Thyroid gland (tissue), 4 donors: ENCODE results near the gene STK10.

Source experiments
- CTCF ChIP-seq, 6 experiments: fragments of 200-600 bp in 3 of 6; fragments of 450-650 bp in 3 of 6; sonication (generic) in 3 of 6; IDR thresholded peaks; one replicate each; pipeline ENCODE4 v1.5.1; 2016 to 2019; ENCODE audit warnings: antibody characterized with exemption in 6 of 6, mild to moderate bottlenecking in 2 of 6, inconsistent platforms in 1 of 6, moderate library complexity in 1 of 6
- POLR2A ChIP-seq, 2 donors: fragments of 450-650 bp; IDR thresholded peaks; one replicate each; pipeline ENCODE4 v1.6.1; 2017; ENCODE audit warnings: antibody characterized with exemption in 2 of 2, mild to moderate bottlenecking in 2 of 2, moderate library complexity in 1 of 2

- TF ChIP-seq POLR2A (IDR thresholded peaks at IDR 0.05) (no peak), CTCF (IDR thresholded peaks at IDR 0.05) (no peak)
These were observed 138.7 kb downstream of the STK10 start for GRCh38 chr5:172049226-172049796.
